ENCODE results near the gene DENND5B.

DENND5B gene

GRCh38 chr12:31491841-31492598, 98.9 kb downstream of the DENND5B start (continued):
- TF ChIP-seq ZNF26 (tag by site-specific recombination; IDR thresholded peaks at IDR 0.05) = no peak
- TF ChIP-seq KLF8 (tag by site-specific recombination; IDR thresholded peaks at IDR 0.05) = no peak
- no peak for TF ChIP-seq ZNF626 (tag by site-specific recombination; IDR thresholded peaks at IDR 0.05)
- no peak for TF ChIP-seq ZNF302 (tag by site-specific recombination; IDR thresholded peaks at IDR 0.05; ENCODE audit: low read depth)
- TF ChIP-seq ZNF548 (tag by site-specific recombination; IDR thresholded peaks at IDR 0.05) = no peak
- no peak for TF ChIP-seq ZBTB26 (tag by site-specific recombination; optimal IDR thresholded peaks at IDR 0.05)
- no peak for TF ChIP-seq ZBTB21 (tag by site-specific recombination; IDR thresholded peaks at IDR 0.05)
- no peak for TF ChIP-seq INSM2 (tag by site-specific recombination; IDR thresholded peaks at IDR 0.05)
- TF ChIP-seq GLIS2 (tag by site-specific recombination; IDR thresholded peaks at IDR 0.05) = no peak
- TF ChIP-seq PRDM1 (tag by site-specific recombination; IDR thresholded peaks at IDR 0.05) = no peak
- TF ChIP-seq REPIN1 (tag by site-specific recombination; IDR thresholded peaks at IDR 0.05; ENCODE audit: low read depth) = no peak
- no peak for TF ChIP-seq ZNF248 (tag by site-specific recombination; IDR thresholded peaks at IDR 0.05)
- TF ChIP-seq ZNF473 (tag by site-specific recombination; IDR thresholded peaks at IDR 0.05) = no peak
- no peak for TF ChIP-seq EGR2 (tag by site-specific recombination; IDR thresholded peaks at IDR 0.05; ENCODE audit: low read depth)
- TF ChIP-seq GLI2 (tag by site-specific recombination; IDR thresholded peaks at IDR 0.05; ENCODE audit: borderline replicate concordance, low read depth) = peak; percentile 3; the same call in 1 of the 2 replicates
- no peak for TF ChIP-seq ZBTB10 (tag by site-specific recombination; IDR thresholded peaks at IDR 0.05)
- TF ChIP-seq ZNF776 (tag by site-specific recombination; IDR thresholded peaks at IDR 0.05; ENCODE audit: borderline replicate concordance) = no peak
- no peak for TF ChIP-seq ZNF423 (tag by site-specific recombination; IDR thresholded peaks at IDR 0.05)
- TF ChIP-seq ZNF18 (tag by site-specific recombination; IDR thresholded peaks at IDR 0.05) = peak; percentile 75
- no peak for TF ChIP-seq ZNF660 (tag by site-specific recombination; IDR thresholded peaks at IDR 0.05)
- TF ChIP-seq ZNF433 (tag by site-specific recombination; IDR thresholded peaks at IDR 0.05; ENCODE audit: low read depth) = no peak
- no peak for TF ChIP-seq ZNF169 (tag by site-specific recombination; IDR thresholded peaks at IDR 0.05)
- TF ChIP-seq TCF7L2 (IDR thresholded peaks at IDR 0.05; ENCODE audit: borderline replicate concordance, low read depth, low read length) = peak; percentile 63; the same call in 1 of the 2 replicates
- no peak for TF ChIP-seq MZF1 (tag by site-specific recombination; IDR thresholded peaks at IDR 0.05; ENCODE audit: borderline replicate concordance)

Measured in HEK293 (cell line).